HepG2 (cell line): ENCODE measurements around the gene AGT. TPM values are rescaled to one million over a fixed set of nuclear protein-coding genes. Genes with fewer than 3 reads are reported as not detected.

Experiments
- CCAR2 ChIP-seq: fragments of 200-400 bp; formaldehyde crosslinking; optimal IDR thresholded peaks from 2 replicates; pipeline ENCODE3; 2018; ENCODE audit warnings: low read depth, mild to moderate bottlenecking, low read length, moderate library complexity
- CEBPB ChIP-seq: IDR thresholded peaks from 2 replicates; pipeline ENCODE4 v1.6.1; 2011; ENCODE audit warnings: low read depth, low read length, improper control_type of control experiment, borderline replicate concordance
- MED1 ChIP-seq: sonication (generic); formaldehyde crosslinking; IDR thresholded peaks from 2 replicates; pipeline ENCODE4 v1.4.0; 2020; ENCODE audit warnings: missing genetic modification reagents
- MEF2D ChIP-seq: sonication (generic); formaldehyde crosslinking; IDR thresholded peaks from 2 replicates; pipeline ENCODE4 v1.5.1; 2020; ENCODE audit warnings: mild to moderate bottlenecking, missing genetic modification reagents
- MEIS2 ChIP-seq: sonication (generic); formaldehyde crosslinking; IDR thresholded peaks from 2 replicates; pipeline ENCODE4 v1.9.0; 2021; ENCODE audit warnings: mild to moderate bottlenecking, missing genetic modification reagents
- PHF20 ChIP-seq: sonication (generic); formaldehyde crosslinking; IDR thresholded peaks from 2 replicates; pipeline ENCODE4 v1.5.0; 2020; ENCODE audit warnings: mild to moderate bottlenecking, missing genetic modification reagents
- TAF1 ChIP-seq: sonication (generic); formaldehyde crosslinking; IDR thresholded peaks from 2 replicates; pipeline ENCODE4 v1.4.0; 2020; ENCODE audit warnings: missing genetic modification reagents
- UBTF ChIP-seq: sonication (generic); formaldehyde crosslinking; IDR thresholded peaks from 2 replicates; pipeline ENCODE4 v1.4.0; 2020; ENCODE audit warnings: mild to moderate bottlenecking, missing genetic modification reagents
- ZNF263 ChIP-seq: sonication (generic); formaldehyde crosslinking; IDR thresholded peaks from 2 replicates; pipeline ENCODE4 v1.4.0; 2020; ENCODE audit warnings: missing genetic modification reagents
- ZSCAN25 ChIP-seq: sonication (generic); formaldehyde crosslinking; IDR thresholded peaks from 2 replicates; pipeline ENCODE4 v1.8.0; 2022; ENCODE audit warnings: mild to moderate bottlenecking, missing genetic modification reagents
- polyA plus RNA-seq, 8 experiments: library from polyadenylated mRNA; depleted of rRNA in 3 of 8; stranded (reverse) in 7 of 8; unstranded in 1 of 8; fragments of >200 nt; fragmentation: Illumina TruSeq in 4 of 8; extraction: Trizol in 4 of 8; gene quantifications; 2 replicates each; pipeline versions ENCODE4 v1.2.1 to v1.2.3, GENCODE V29; 2011 to 2016; ENCODE audit warnings: low read depth in 4 of 8, missing spikeins in 1 of 8, mixed read lengths in 1 of 8; ENCODE audit not compliant: insufficient read depth in 1 of 8
- total RNA-seq, 5 experiments: library from RNA; depleted of rRNA; stranded (reverse); fragments of >200 nt; fragmentation: Illumina TruSeq; extraction: Trizol; gene quantifications; 2 replicates each; pipeline ENCODE4 v1.2.3, GENCODE V29; 2016; ENCODE audit warnings: low read depth in 1 of 5
- TF ChIP-seq, protein P1 (sequence below): sonication (generic); formaldehyde crosslinking; IDR thresholded peaks from 2 replicates; pipeline ENCODE4 v1.5.1; 2020; ENCODE audit warnings: mild to moderate bottlenecking, missing genetic modification reagents, moderate library complexity
- TF ChIP-seq, protein P2 (sequence below): sonication (generic); formaldehyde crosslinking; IDR thresholded peaks from 2 replicates; pipeline ENCODE4 v1.5.0; 2020; ENCODE audit warnings: missing genetic modification reagents, mild to moderate bottlenecking, borderline replicate concordance
- TF ChIP-seq, protein P3 (sequence below): IDR thresholded peaks from 2 replicates; pipeline ENCODE4 v1.4.0; 2020; ENCODE audit warnings: mild to moderate bottlenecking, missing genetic modification reagents

Gene AGT
- total and polyA plus RNA-seq, 2 of the 13 experiments (the other 11 are each of a cell fraction or from before 2014, with no cell fraction given): 892 to 2,071 TPM

DNA sequence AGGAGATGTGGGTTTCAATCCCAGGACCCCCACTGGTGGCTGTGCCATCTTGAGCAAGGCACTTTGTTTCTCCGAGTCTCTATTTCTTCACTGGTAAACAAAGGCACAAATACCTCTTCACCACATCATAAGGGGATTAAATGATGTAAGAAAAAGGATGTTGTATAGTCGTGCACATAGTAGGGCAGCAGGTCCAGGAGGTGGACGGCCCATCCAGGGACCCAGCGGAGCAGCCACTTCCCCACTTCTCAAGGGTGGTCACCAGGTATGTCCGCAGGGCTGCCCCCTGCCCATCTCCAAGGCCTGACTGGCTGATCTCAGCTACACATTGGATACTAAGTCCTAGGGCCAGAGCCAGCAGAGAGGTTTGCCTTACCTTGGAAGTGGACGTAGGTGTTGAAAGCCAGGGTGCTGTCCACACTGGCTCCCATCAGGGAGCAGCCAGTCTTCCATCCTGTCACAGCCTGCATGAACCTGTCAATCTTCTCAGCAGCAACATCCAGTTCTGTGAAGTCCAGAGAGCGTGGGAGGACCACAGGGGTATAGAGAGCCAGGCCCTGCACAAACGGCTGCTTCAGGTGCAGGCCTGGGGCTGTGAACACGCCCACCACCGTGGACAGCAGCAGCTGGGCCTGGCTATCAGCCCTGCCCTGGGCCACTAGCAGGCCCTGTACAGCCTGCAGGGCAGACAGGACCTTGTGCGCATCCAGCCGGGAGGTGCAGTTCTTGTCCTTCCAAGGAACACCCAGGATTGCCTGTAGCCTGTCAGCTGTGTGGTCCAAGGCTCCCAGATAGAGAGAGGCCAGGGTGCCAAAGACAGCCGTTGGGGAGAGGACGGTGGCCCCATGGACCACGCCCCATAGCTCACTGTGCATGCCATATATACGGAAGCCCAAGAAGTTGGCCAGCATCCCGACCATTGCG, 4.0 kb downstream of the AGT start (continued):
- TF ChIP-seq TAF1 (CRISPR knock-in tag) (no peak), MEIS2 (0 out of 2 replicates have a peak, but pooled peaks have one; percentile 22), MEF2D (peak; percentile 42; the same call in 1 of the 2 replicates), CEBPB (no peak), PHF20 (CRISPR knock-in tag) (no peak), MED1 (peak; percentile 33; the same call in 1 of the 2 replicates), CCAR2 (no peak), UBTF (peak; percentile 61; the same call in 1 of the 2 replicates), ZNF263 (CRISPR knock-in tag) (peak; percentile 59; the same call in 1 of the 2 replicates), ZSCAN25 (peak; percentile 7; the same call in 1 of the 2 replicates)
- TF ChIP-seq, protein P1, sequence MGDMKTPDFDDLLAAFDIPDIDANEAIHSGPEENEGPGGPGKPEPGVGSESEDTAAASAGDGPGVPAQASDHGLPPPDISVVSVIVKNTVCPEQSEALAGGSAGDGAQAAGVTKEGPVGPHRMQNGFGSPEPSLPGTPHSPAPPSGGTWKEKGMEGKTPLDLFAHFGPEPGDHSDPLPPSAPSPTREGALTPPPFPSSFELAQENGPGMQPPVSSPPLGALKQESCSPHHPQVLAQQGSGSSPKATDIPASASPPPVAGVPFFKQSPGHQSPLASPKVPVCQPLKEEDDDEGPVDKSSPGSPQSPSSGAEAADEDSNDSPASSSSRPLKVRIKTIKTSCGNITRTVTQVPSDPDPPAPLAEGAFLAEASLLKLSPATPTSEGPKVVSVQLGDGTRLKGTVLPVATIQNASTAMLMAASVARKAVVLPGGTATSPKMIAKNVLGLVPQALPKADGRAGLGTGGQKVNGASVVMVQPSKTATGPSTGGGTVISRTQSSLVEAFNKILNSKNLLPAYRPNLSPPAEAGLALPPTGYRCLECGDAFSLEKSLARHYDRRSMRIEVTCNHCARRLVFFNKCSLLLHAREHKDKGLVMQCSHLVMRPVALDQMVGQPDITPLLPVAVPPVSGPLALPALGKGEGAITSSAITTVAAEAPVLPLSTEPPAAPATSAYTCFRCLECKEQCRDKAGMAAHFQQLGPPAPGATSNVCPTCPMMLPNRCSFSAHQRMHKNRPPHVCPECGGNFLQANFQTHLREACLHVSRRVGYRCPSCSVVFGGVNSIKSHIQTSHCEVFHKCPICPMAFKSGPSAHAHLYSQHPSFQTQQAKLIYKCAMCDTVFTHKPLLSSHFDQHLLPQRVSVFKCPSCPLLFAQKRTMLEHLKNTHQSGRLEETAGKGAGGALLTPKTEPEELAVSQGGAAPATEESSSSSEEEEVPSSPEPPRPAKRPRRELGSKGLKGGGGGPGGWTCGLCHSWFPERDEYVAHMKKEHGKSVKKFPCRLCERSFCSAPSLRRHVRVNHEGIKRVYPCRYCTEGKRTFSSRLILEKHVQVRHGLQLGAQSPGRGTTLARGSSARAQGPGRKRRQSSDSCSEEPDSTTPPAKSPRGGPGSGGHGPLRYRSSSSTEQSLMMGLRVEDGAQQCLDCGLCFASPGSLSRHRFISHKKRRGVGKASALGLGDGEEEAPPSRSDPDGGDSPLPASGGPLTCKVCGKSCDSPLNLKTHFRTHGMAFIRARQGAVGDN (CRISPR knock-in tag): peak; percentile 92
- TF ChIP-seq, protein P2, sequence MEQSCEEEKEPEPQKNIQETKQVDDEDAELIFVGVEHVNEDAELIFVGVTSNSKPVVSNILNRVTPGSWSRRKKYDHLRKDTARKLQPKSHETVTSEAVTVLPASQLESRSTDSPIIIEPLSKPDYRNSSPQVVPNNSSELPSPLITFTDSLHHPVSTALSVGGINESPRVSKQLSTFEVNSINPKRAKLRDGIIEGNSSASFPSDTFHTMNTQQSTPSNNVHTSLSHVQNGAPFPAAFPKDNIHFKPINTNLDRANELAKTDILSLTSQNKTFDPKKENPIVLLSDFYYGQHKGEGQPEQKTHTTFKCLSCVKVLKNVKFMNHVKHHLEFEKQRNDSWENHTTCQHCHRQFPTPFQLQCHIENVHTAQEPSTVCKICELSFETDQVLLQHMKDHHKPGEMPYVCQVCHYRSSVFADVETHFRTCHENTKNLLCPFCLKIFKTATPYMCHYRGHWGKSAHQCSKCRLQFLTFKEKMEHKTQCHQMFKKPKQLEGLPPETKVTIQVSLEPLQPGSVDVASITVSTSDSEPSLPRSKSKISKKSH (CRISPR knock-in tag): no peak
- TF ChIP-seq, protein P3, sequence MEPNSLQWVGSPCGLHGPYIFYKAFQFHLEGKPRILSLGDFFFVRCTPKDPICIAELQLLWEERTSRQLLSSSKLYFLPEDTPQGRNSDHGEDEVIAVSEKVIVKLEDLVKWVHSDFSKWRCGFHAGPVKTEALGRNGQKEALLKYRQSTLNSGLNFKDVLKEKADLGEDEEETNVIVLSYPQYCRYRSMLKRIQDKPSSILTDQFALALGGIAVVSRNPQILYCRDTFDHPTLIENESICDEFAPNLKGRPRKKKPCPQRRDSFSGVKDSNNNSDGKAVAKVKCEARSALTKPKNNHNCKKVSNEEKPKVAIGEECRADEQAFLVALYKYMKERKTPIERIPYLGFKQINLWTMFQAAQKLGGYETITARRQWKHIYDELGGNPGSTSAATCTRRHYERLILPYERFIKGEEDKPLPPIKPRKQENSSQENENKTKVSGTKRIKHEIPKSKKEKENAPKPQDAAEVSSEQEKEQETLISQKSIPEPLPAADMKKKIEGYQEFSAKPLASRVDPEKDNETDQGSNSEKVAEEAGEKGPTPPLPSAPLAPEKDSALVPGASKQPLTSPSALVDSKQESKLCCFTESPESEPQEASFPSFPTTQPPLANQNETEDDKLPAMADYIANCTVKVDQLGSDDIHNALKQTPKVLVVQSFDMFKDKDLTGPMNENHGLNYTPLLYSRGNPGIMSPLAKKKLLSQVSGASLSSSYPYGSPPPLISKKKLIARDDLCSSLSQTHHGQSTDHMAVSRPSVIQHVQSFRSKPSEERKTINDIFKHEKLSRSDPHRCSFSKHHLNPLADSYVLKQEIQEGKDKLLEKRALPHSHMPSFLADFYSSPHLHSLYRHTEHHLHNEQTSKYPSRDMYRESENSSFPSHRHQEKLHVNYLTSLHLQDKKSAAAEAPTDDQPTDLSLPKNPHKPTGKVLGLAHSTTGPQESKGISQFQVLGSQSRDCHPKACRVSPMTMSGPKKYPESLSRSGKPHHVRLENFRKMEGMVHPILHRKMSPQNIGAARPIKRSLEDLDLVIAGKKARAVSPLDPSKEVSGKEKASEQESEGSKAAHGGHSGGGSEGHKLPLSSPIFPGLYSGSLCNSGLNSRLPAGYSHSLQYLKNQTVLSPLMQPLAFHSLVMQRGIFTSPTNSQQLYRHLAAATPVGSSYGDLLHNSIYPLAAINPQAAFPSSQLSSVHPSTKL (CRISPR knock-in tag): peak; percentile 13; the same call in 1 of the 2 replicates
